Activated naive CD4-positive, alpha-beta T cell (primary cell): ENCODE measurements around the gene POTEM.
"Not testable (repeated sequence)": the region's sequence is repeated elsewhere in the genome, so short reads cannot be mapped to it uniquely, and the experiment has no call there.

ENCODE experiments used
- DNase-seq, 4 experiments: peaks; one replicate each; lab custom pipeline; 2025; lab: John Stamatoyannopoulos, UW

Gene POTEM

DNA sequence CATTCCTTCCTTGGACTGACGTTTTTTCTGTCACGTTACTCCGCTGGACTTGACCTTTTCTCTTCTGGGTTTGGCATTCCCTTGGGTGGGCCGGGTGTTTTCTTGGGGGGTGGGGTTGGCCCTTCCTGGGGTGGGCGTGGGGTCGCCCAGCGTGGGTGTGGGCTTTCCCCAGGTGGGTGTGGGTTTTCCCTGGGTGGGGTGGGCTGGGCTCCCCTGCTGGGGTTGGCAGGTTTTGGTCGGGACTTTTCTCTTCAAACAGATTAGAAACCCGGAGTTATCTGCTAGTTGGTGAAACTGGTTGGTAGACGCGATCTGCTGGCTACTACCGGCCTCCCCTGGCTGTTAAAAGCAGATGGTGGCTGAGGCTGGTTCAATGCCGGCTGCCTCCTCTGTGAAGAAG, at the start of gene POTEM:
POTEM (plus strand) TSS at position 301 of the 400 bp plus-strand sequence; CDS start at position 353, 52 bp downstream.
- DNase-seq = not testable (repeated sequence)

GRCh38 chr14:18918345-18918744, 48.9 kb upstream of the POTEM start:
- not testable (repeated sequence) for DNase-seq

GRCh38 chr14:18920052-18920451, 47.2 kb upstream of the POTEM start:
- DNase-seq = not testable (repeated sequence)

GRCh38 chr14:18921055-18921701, 46.1 kb upstream of the POTEM start:
- not testable (repeated sequence) for DNase-seq

- not testable (repeated sequence) for DNase-seq
Measured at GRCh38 chr14:18936848-18937247, 30.4 kb upstream of the POTEM start.

- DNase-seq = not testable (repeated sequence)
Measured at GRCh38 chr14:18938733-18939132, 28.5 kb upstream of the POTEM start.

DNA sequence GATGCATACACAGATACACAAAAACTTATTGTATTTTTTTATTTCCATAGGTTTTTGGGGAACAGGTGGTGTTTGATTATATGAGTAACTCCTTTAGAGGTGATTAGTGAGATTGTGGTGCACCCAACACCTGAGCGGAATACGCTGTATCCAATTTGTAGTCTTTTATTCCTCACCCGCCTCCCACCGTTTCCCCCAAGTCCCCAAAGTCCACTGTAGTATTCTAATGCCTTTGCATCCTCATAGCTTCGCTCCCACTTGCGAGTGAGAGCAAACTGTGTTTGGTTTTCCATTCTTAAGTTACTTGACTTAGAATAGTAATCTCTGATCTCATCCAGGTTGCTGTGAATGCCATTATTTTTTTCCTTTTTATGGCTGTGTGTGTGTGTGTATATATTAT, 17.3 kb upstream of the POTEM start:
- DNase-seq = not testable (repeated sequence)

DNA sequence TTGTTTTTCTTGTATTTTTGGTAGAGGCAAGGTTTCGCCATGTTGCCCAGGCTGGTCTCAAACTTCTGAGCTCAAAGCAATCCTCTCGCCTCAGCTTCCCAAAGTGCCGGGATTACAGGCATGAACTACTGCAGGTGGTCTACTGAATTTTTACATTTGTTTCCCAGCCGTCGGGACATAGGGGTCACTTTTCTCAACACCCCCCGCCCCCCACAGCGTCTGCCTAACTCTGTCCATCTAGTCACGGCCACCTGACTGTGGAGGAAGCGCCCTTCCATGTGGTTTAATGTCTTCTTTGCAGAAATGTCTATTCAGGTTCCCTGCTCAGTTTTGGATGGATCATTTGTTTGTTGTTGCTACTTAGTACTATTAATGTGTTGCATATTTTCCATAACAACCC, 14.1 kb upstream of the POTEM start:
- not testable (repeated sequence) for DNase-seq

GRCh38 chr14:18955816-18956215, 11.4 kb upstream of the POTEM start:
- not testable (repeated sequence) for DNase-seq

DNA sequence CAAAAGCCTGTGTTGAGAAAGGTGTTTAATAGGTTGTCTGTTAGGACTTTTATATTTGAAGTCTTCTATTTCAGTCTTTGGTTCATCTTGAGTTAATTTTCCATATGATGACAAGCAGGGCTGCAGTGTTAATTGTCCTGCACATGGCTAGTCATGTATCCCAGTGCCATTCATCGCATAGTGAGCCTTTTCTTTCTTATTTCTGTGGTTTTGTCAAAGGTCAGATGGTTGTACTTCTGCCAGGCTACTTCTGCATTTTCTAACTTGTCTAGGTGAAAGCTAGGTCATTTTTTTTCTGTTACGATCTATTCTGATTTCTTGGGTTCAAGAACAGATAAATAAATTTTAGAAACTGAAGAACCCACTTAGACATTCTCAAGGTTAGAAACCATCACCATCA, 5.7 kb upstream of the POTEM start:
- not testable (repeated sequence) for DNase-seq

- DNase-seq = not testable (repeated sequence)
Measured at GRCh38 chr14:18962143-18962542, 5.1 kb upstream of the POTEM start.

GRCh38 chr14:18963276-18963675, 4.0 kb upstream of the POTEM start:
- DNase-seq = not testable (repeated sequence)

- not testable (repeated sequence) for DNase-seq
Measured at GRCh38 chr14:18964878-18965277, 2.4 kb upstream of the POTEM start.

DNA sequence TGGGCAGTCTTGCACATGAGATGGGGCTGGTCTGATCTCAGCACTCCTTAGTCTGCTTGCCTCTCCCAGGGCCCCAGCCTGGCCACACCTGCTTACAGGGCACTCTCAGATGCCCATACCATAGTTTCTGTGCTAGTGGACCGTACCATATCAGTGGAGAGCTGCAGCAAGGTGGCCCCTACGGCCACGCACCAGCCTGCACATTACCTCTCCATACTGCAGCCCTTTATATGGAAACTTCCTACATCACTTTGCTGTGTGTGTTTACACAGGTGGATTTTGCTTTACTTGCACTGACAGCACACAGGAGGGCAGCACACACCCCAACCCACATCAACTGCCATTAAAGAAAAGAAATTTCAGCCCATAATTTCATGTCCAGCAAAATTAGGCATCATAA, 35.3 kb downstream of the POTEM start:
- DNase-seq = not testable (repeated sequence)

DNA sequence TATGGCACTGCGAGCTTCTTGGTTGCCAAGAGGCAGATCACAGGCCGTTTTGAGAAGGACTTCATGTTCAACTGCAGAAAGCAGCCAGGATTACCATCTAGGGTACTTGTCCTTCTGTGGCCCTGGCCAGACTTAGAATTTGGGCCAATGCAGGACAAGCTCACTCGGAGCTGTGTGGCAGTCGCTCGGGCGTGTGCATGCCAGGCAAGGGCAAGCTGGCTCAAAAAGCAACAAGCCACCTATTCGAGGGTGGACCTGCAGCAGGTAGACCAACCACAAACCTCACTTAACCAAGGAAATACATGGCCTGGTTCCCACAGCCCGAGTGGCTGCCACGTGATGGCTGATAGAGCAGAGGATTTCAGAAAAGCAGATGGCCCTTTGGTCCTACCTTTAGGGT, 39.3 kb downstream of the POTEM start:
- DNase-seq = not testable (repeated sequence)

DNA sequence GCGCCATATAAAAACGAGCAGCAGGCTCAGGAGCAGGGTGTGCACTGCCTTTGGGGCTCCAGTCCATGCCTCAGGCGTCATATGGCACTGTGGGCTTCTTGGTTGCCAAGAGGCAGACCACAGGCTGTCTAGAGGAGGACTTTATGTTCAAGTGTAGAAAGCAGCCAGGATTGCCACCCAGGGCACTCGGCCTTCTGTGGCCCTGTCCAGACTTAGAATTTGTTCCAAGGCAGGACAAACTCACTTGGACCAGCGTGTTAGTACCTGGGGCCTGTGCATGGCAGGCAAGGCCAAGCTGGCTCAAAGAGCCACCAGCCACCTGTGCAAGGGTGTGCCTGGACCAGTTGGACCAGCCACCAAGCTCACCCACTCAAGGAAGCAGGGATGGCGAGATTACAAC, 40.4 kb downstream of the POTEM start:
- DNase-seq = not testable (repeated sequence)

DNA sequence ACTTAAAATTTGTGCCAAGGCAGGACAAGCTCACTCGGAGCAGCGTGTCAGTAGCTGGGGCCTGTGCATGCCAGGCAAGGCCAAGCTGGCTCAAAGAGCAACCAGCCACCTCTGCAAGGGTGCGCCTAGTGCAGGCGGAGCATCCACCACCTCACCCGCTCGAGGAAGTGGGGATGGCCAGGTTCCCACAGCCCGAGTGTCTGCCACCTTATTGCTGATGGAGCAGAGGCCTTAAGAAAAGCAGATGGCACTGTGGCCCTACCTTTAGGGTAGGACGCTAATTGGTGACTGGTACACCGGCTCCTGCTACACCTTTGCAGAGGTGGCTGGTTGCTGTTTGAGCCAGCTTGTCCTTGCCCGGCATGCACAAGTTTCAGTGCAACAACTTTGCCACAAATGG, 43.8 kb downstream of the POTEM start:
- not testable (repeated sequence) for DNase-seq

GRCh38 chr14:19011703-19012102, 44.5 kb downstream of the POTEM start:
- DNase-seq = not testable (repeated sequence)

GRCh38 chr14:19015185-19015584, 48.0 kb downstream of the POTEM start:
- not testable (repeated sequence) for DNase-seq

GRCh38 chr14:19025080-19025589, 57.9 kb downstream of the POTEM start:
- DNase-seq = not testable (repeated sequence)

DNA sequence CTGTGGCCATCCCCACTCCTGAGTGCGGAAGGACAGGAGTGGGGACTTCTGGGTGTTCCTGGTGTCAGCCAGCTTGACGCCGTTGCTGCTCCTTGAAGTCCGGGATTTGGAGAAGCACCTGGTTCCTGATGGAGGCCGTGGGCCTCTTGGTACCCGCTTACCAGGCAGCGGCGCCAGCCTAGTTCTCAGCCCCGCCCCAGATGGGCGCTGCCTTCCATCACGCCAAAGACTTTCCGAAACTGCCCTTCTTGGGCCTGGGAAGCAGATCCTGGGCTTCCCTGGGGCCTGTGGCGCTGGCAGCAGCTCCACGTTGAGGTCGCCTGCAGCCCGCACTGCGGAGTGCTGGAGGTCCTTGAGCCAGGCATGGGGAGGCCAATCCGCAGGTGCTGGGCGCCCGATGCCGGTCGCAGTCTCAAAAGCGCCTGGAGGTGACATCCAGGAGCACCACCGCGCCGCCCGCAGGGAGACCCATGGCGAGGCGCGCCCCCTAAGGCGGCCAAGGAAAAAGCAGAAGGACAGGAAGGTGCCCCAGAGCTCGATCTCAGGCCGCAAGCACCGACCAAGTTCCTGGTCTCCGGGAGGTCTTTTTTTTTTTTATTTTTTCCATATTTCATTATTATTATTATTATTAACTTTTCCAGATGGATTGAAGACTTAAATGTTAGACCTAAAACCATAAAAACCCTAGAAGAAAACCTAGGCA, 59.6 kb downstream of the POTEM start:
- DNase-seq = not testable (repeated sequence)

DNA sequence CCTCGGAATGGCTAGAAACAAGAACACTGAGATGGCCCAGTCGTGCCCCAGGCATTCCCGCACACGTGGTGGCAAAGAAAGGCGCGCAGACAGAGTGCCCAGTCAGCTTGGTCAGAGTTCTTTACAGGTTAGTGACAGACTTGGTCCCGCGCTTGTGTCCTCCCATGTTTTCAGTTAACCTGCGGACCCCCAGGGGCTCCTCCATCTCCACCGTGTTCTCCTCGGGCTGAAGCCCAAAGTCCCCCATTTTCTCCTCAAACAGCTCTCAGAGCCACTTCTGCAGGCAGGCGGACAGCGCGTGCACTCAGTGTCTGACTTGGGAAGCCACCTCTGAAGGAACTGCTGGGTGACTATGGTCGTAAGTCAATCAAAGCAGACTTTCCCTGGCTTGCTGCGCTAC, 60.7 kb downstream of the POTEM start:
- DNase-seq = not testable (repeated sequence)

DNA sequence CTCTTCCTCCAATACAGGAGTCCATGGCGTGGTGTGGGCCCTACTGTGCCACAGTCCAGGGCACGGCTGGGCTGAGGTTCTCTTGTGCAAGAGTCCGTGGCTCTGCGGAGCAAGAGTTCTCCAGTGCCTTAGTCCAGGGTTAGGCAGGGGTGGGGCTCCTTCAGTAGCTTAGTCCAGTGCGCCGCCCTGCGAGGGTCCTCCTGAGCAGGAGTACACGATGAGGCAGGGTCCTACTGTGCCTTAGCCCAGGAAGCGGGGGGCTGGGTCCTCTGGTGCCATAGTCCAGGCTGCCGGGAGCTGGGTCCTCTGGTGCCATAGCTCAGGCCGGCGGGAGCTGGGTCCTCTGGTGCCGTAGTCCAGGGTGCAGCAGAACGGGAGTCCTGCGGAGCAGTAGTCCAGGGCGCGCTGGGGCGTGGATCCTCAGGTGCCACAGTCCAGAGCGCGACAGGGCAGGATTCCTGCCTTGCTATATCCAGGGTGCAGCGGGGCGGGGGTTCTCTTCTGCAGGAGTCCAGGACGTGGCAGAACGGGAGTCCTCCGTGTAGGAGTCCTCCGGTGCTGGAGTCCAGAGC, 69.7 kb downstream of the POTEM start:
- not testable (repeated sequence) for DNase-seq
